GM23338 (cell line): ENCODE results near the gene ZNF783. TPM values are rescaled to one million over a fixed set of nuclear protein-coding genes. Genes with fewer than 3 reads are reported as not detected.

Experiments
- ATAC-seq: fragments of 200-7000 bp; cut with Tn5 transposase; 3 replicates; pipeline ENCODE4 v1.9.1; 2020
- DNase-seq: peaks from one replicate; pipeline ENCODE4 v3.0.0-alpha.2; 2015; ENCODE audit warnings: low spot score
- H2AFZ ChIP-seq: fragments of 200-600 bp; sonication (generic); 2 replicates; pipeline ENCODE4 v1.8.0; 2016; ENCODE audit warnings: antibody characterized with exemption, mild to moderate bottlenecking, moderate library complexity
- H3F3A ChIP-seq: fragments of 200-600 bp; sonication (generic); replicated peaks from 2 replicates; pipeline ENCODE4 v1.8.0; 2017; ENCODE audit warnings: antibody characterized with exemption, mixed run types, low read depth
- H3K27ac ChIP-seq: fragments of 200-600 bp; sonication (generic); 2 replicates; pipeline ENCODE4 v1.6.1; 2016; ENCODE audit warnings: low read depth
- H3K27me3 ChIP-seq: fragments of 200-600 bp; sonication (generic); 2 replicates; pipeline ENCODE4 v1.8.0; 2016; ENCODE audit warnings: mild to moderate bottlenecking, mixed run types, moderate library complexity; ENCODE audit not compliant: insufficient read depth
- H3K36me3 ChIP-seq: fragments of 200-600 bp; sonication (generic); 2 replicates; pipeline ENCODE4 v1.8.0; 2016; ENCODE audit warnings: mild to moderate bottlenecking; ENCODE audit not compliant: insufficient read depth
- H3K4me1 ChIP-seq: fragments of 200-600 bp; sonication (generic); 2 replicates; pipeline ENCODE4 v1.8.0; 2016; ENCODE audit warnings: mild to moderate bottlenecking, moderate library complexity; ENCODE audit not compliant: insufficient read depth
- H3K4me2 ChIP-seq: fragments of 200-600 bp; sonication (generic); 2 replicates; pipeline ENCODE4 v1.7.1; 2017; ENCODE audit warnings: mixed run types
- H3K4me3 ChIP-seq: fragments of 200-600 bp; sonication (generic); 2 replicates; pipeline ENCODE4 v1.6.1; 2016; ENCODE audit warnings: mixed run types
- H3K79me2 ChIP-seq: fragments of 200-600 bp; sonication (generic); replicated peaks from 2 replicates; pipeline ENCODE4 v1.8.0; 2017; ENCODE audit warnings: mild to moderate bottlenecking; ENCODE audit not compliant: insufficient read depth
- H3K9me2 ChIP-seq: fragments of 200-600 bp; sonication (generic); 2 replicates; pipeline ENCODE4 v1.8.0; 2017; ENCODE audit not compliant: insufficient read depth
- H4K20me1 ChIP-seq: fragments of 200-600 bp; sonication (generic); replicated peaks from 2 replicates; pipeline ENCODE4 v1.8.0; 2017; ENCODE audit warnings: mild to moderate bottlenecking; ENCODE audit not compliant: insufficient read depth
- H3K27ac Mint-ChIP-seq: 2 replicates; pipeline ENCODE4 v1.8.0; 2020; ENCODE audit warnings: inconsistent platforms, mild to moderate bottlenecking, moderate library complexity, mixed read lengths
- H3K27me3 Mint-ChIP-seq: 3 replicates; pipeline ENCODE4 v1.8.0; 2022; ENCODE audit warnings: low read depth, mild to moderate bottlenecking, moderate library complexity, mixed read lengths, inconsistent platforms; ENCODE audit not compliant: insufficient read depth, poor library complexity
- H3K36me3 Mint-ChIP-seq: 3 replicates; pipeline ENCODE4 v1.8.0; 2021; ENCODE audit warnings: low read depth, mild to moderate bottlenecking, inconsistent platforms, moderate library complexity, mixed read lengths
- H3K4me1 Mint-ChIP-seq: 3 replicates; pipeline ENCODE4 v1.8.0; 2020; ENCODE audit warnings: mild to moderate bottlenecking, inconsistent platforms, mixed read lengths
- H3K4me3 Mint-ChIP-seq: 3 replicates; pipeline ENCODE4 v1.8.0; 2021; ENCODE audit warnings: moderate library complexity, mild to moderate bottlenecking, inconsistent platforms, mixed read lengths
- H3K9me3 Mint-ChIP-seq: 3 replicates; pipeline ENCODE4 v1.8.0; 2020; ENCODE audit warnings: moderate library complexity, mild to moderate bottlenecking, inconsistent platforms, mixed read lengths
- CREB1 ChIP-seq: fragments of 250-450 bp; sonication (Bioruptor Pico); IDR thresholded peaks from 2 replicates; pipeline ENCODE4 v1.5.0; 2020; ENCODE audit warnings: low read depth, mild to moderate bottlenecking, moderate library complexity
- EZH2 ChIP-seq: fragments of 200-600 bp; sonication (generic); IDR thresholded peaks from one replicate; pipeline ENCODE4 v1.8.0; 2017; ENCODE audit warnings: antibody characterized with exemption, mild to moderate bottlenecking, low read depth; ENCODE audit not compliant: unreplicated experiment
- JUNB ChIP-seq: IDR thresholded peaks from one replicate; pipeline ENCODE4 v1.6.1; 2016; ENCODE audit warnings: antibody characterized with exemption; ENCODE audit not compliant: unreplicated experiment
- NANOG ChIP-seq: IDR thresholded peaks from 2 replicates; pipeline ENCODE4 v1.6.1; 2016; ENCODE audit warnings: antibody characterized with exemption, borderline replicate concordance
- POLR2AphosphoS5 ChIP-seq: IDR thresholded peaks from 2 replicates; pipeline ENCODE4 v1.6.1; 2016; ENCODE audit warnings: antibody characterized with exemption, low read depth
- ZNF331 ChIP-seq: fragments of 250-450 bp; sonication (Bioruptor Pico); IDR thresholded peaks from 2 replicates; pipeline ENCODE4 v1.5.0; 2020; ENCODE audit warnings: low read depth, mild to moderate bottlenecking, moderate library complexity
- polyA plus RNA-seq: library from polyadenylated mRNA; unstranded; fragments of >200 nt; fragmentation: Nextera tagmentation; extraction: Ambion mirVana; gene quantifications from 2 replicates; pipeline ENCODE4 v1.2.1, GENCODE V29; 2016
- total RNA-seq: library from RNA; depleted of rRNA; stranded (reverse); fragments of >200 nt; shearing (Covaris generic); gene quantifications from 2 replicates; pipeline ENCODE4 v1.2.3, GENCODE V29; 2014
- TF ChIP-seq, protein P1 (sequence below), 2 experiments: fragments of 200-600 bp in 1 of 2; sonication (generic) in 1 of 2; conservative IDR thresholded peaks; 2 replicates each; pipeline versions ENCODE4 v1.5.1 to v1.6.1; 2016 to 2017; ENCODE audit warnings: antibody characterized with exemption in 2 of 2, low read depth in 2 of 2, mild to moderate bottlenecking in 2 of 2, moderate library complexity in 1 of 2
- TF ChIP-seq, protein P2 (sequence below): IDR thresholded peaks from one replicate; pipeline ENCODE4 v1.6.1; 2018; ENCODE audit warnings: antibody characterized with exemption; ENCODE audit not compliant: unreplicated experiment
- TF ChIP-seq, protein P3 (sequence below): IDR thresholded peaks from 2 replicates; pipeline ENCODE4 v1.6.1; 2016; ENCODE audit warnings: antibody characterized with exemption
- TF ChIP-seq, protein P4 (sequence below): fragments of 250-450 bp; sonication (Bioruptor Pico); IDR thresholded peaks from 2 replicates; pipeline ENCODE4 v1.5.0; 2020; ENCODE audit warnings: mild to moderate bottlenecking, moderate library complexity

Gene ZNF783
- total and polyA plus RNA-seq, 2 experiments from 2014 or later, result 2.1 to 9.0 TPM

DNA sequence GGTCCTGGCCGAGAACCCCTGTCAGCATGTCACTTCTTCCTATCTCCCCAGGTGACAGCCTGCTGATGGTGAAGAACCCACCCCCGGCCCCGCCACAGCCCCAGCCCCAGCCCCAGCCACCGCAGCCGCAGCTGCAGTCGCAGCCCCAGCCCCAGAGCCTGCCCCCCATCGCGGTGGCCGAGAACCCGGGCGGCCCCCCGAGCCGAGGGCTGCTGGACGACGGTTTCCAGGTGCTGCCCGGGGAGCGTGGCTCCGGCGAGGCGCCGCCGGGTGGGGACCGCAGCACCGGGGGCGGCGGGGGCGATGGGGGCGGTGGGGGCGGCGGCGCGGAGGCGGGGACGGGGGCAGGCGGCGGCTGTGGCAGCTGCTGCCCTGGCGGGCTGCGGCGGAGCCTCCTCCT, 38.2 kb upstream of the ZNF783 start:
- no peak overlapping the region for H3K4me3 Mint-ChIP-seq
- no peaks in the 10 kb centered on the region for H3K27me3 ChIP-seq
- no peak for DNase-seq

More for the DNA sequence above, 38.2 kb upstream of the ZNF783 start:
- Histone ChIP-seq H3K4me3 (no peak overlapping the region), H3K27ac (no peak overlapping the region), H3K79me2 (no peaks in the 10 kb centered on the region), H3K36me3 (no peaks in the 10 kb centered on the region), H4K20me1 (no peaks in the 10 kb centered on the region; the same call in 1 of the 2 replicates), H2AFZ (no peak overlapping the region), H3K4me1 (no peaks in the 10 kb centered on the region), H3K4me2 (no peak overlapping the region), H3F3A (peaks cover 5% of the 10 kb centered on the region; the same call in 1 of the 2 replicates), H3K9me2 (no peaks in the 10 kb centered on the region)
- Mint-ChIP-seq H3K36me3 (peaks cover 39% of the 10 kb centered on the region), H3K27ac (no peak overlapping the region), H3K27me3 (peaks cover 11% of the 10 kb centered on the region), H3K9me3 (no peaks in the 10 kb centered on the region), H3K4me1 (peaks cover 7% of the 10 kb centered on the region)
- TF ChIP-seq EZH2 (no peak), JUNB (no peak), NANOG (no peak), ZNF331 (CRISPR knock-in tag) (no peak), POLR2AphosphoS5 (no peak), CREB1 (CRISPR knock-in tag) (no peak)
- TF ChIP-seq, protein P1, sequence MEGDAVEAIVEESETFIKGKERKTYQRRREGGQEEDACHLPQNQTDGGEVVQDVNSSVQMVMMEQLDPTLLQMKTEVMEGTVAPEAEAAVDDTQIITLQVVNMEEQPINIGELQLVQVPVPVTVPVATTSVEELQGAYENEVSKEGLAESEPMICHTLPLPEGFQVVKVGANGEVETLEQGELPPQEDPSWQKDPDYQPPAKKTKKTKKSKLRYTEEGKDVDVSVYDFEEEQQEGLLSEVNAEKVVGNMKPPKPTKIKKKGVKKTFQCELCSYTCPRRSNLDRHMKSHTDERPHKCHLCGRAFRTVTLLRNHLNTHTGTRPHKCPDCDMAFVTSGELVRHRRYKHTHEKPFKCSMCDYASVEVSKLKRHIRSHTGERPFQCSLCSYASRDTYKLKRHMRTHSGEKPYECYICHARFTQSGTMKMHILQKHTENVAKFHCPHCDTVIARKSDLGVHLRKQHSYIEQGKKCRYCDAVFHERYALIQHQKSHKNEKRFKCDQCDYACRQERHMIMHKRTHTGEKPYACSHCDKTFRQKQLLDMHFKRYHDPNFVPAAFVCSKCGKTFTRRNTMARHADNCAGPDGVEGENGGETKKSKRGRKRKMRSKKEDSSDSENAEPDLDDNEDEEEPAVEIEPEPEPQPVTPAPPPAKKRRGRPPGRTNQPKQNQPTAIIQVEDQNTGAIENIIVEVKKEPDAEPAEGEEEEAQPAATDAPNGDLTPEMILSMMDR (conservative IDR thresholded peaks at IDR 0.05; ENCODE audit: low read depth in 2 of 2), result no peak
- TF ChIP-seq, protein P2, sequence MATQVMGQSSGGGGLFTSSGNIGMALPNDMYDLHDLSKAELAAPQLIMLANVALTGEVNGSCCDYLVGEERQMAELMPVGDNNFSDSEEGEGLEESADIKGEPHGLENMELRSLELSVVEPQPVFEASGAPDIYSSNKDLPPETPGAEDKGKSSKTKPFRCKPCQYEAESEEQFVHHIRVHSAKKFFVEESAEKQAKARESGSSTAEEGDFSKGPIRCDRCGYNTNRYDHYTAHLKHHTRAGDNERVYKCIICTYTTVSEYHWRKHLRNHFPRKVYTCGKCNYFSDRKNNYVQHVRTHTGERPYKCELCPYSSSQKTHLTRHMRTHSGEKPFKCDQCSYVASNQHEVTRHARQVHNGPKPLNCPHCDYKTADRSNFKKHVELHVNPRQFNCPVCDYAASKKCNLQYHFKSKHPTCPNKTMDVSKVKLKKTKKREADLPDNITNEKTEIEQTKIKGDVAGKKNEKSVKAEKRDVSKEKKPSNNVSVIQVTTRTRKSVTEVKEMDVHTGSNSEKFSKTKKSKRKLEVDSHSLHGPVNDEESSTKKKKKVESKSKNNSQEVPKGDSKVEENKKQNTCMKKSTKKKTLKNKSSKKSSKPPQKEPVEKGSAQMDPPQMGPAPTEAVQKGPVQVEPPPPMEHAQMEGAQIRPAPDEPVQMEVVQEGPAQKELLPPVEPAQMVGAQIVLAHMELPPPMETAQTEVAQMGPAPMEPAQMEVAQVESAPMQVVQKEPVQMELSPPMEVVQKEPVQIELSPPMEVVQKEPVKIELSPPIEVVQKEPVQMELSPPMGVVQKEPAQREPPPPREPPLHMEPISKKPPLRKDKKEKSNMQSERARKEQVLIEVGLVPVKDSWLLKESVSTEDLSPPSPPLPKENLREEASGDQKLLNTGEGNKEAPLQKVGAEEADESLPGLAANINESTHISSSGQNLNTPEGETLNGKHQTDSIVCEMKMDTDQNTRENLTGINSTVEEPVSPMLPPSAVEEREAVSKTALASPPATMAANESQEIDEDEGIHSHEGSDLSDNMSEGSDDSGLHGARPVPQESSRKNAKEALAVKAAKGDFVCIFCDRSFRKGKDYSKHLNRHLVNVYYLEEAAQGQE, result no peak
- TF ChIP-seq, protein P3, sequence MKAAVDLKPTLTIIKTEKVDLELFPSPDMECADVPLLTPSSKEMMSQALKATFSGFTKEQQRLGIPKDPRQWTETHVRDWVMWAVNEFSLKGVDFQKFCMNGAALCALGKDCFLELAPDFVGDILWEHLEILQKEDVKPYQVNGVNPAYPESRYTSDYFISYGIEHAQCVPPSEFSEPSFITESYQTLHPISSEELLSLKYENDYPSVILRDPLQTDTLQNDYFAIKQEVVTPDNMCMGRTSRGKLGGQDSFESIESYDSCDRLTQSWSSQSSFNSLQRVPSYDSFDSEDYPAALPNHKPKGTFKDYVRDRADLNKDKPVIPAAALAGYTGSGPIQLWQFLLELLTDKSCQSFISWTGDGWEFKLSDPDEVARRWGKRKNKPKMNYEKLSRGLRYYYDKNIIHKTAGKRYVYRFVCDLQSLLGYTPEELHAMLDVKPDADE, result no peak
- TF ChIP-seq, protein P4, sequence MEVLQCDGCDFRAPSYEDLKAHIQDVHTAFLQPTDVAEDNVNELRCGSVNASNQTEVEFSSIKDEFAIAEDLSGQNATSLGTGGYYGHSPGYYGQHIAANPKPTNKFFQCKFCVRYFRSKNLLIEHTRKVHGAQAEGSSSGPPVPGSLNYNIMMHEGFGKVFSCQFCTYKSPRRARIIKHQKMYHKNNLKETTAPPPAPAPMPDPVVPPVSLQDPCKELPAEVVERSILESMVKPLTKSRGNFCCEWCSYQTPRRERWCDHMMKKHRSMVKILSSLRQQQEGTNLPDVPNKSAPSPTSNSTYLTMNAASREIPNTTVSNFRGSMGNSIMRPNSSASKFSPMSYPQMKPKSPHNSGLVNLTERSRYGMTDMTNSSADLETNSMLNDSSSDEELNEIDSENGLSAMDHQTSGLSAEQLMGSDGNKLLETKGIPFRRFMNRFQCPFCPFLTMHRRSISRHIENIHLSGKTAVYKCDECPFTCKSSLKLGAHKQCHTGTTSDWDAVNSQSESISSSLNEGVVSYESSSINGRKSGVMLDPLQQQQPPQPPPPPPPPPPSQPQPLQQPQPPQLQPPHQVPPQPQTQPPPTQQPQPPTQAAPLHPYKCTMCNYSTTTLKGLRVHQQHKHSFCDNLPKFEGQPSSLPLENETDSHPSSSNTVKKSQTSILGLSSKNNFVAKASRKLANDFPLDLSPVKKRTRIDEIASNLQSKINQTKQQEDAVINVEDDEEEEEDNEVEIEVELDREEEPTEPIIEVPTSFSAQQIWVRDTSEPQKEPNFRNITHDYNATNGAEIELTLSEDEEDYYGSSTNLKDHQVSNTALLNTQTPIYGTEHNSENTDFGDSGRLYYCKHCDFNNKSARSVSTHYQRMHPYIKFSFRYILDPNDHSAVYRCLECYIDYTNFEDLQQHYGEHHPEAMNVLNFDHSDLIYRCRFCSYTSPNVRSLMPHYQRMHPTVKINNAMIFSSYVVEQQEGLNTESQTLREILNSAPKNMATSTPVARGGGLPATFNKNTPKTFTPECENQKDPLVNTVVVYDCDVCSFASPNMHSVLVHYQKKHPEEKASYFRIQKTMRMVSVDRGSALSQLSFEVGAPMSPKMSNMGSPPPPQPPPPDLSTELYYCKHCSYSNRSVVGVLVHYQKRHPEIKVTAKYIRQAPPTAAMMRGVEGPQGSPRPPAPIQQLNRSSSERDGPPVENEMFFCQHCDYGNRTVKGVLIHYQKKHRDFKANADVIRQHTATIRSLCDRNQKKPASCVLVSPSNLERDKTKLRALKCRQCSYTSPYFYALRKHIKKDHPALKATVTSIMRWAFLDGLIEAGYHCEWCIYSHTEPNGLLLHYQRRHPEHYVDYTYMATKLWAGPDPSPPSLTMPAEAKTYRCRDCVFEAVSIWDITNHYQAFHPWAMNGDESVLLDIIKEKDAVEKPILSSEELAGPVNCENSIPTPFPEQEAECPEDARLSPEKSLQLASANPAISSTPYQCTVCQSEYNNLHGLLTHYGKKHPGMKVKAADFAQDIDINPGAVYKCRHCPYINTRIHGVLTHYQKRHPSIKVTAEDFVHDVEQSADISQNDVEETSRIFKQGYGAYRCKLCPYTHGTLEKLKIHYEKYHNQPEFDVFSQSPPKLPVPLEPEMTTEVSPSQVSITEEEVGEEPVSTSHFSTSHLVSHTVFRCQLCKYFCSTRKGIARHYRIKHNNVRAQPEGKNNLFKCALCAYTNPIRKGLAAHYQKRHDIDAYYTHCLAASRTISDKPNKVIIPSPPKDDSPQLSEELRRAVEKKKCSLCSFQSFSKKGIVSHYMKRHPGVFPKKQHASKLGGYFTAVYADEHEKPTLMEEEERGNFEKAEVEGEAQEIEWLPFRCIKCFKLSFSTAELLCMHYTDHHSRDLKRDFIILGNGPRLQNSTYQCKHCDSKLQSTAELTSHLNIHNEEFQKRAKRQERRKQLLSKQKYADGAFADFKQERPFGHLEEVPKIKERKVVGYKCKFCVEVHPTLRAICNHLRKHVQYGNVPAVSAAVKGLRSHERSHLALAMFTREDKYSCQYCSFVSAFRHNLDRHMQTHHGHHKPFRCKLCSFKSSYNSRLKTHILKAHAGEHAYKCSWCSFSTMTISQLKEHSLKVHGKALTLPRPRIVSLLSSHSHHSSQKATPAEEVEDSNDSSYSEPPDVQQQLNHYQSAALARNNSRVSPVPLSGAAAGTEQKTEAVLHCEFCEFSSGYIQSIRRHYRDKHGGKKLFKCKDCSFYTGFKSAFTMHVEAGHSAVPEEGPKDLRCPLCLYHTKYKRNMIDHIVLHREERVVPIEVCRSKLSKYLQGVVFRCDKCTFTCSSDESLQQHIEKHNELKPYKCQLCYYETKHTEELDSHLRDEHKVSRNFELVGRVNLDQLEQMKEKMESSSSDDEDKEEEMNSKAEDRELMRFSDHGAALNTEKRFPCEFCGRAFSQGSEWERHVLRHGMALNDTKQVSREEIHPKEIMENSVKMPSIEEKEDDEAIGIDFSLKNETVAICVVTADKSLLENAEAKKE, result no peak
- no peak for ATAC-seq
